Osteoblast (primary cell): ENCODE results near the gene B3GALT5. TPM values are rescaled to one million over a fixed set of nuclear protein-coding genes. Genes with fewer than 3 reads are reported as not detected.

Source experiments
- DNase-seq: peaks from one replicate; pipeline ENCODE4 v3.0.0; 2011; ENCODE audit warnings: low spot score, mixed read lengths; ENCODE audit not compliant: insufficient read length; ENCODE audit errors: missing footprints
- H2AFZ ChIP-seq: 2 replicates; pipeline ENCODE4 v1.6.0; 2011; ENCODE audit warnings: mild to moderate bottlenecking, low read length
- H3K27ac ChIP-seq: 2 replicates; pipeline ENCODE4 v1.5.1; 2011; ENCODE audit warnings: mild to moderate bottlenecking, low read depth, low read length, moderate library complexity
- H3K27me3 ChIP-seq: 2 replicates; pipeline ENCODE4 v1.6.0; 2012; ENCODE audit warnings: mild to moderate bottlenecking, control low read depth, inconsistent platforms, low read length, moderate library complexity; ENCODE audit not compliant: insufficient read depth
- H3K36me3 ChIP-seq: 2 replicates; pipeline ENCODE4 v1.5.1; 2011; ENCODE audit warnings: mild to moderate bottlenecking, low read length, control low read depth, moderate library complexity; ENCODE audit not compliant: insufficient read depth
- H3K4me1 ChIP-seq: 2 replicates; pipeline ENCODE4 v1.5.1; 2011; ENCODE audit warnings: mild to moderate bottlenecking, low read length, control low read depth, moderate library complexity; ENCODE audit not compliant: insufficient read depth
- H3K4me2 ChIP-seq: 2 replicates; pipeline ENCODE4 v1.6.0; 2011; ENCODE audit warnings: mild to moderate bottlenecking, low read length; ENCODE audit not compliant: insufficient read depth
- H3K4me3 ChIP-seq: fragments of 200-600 bp; sonication (generic); 3 replicates; pipeline ENCODE4 v1.5.1; 2012; ENCODE audit warnings: mild to moderate bottlenecking, low read length, inconsistent platforms; ENCODE audit not compliant: insufficient read depth
- H3K79me2 ChIP-seq: 2 replicates; pipeline ENCODE4 v1.6.0; 2012; ENCODE audit warnings: mild to moderate bottlenecking, low read length, control low read depth, inconsistent platforms; ENCODE audit not compliant: insufficient read depth
- H3K9me3 ChIP-seq: 2 replicates; pipeline ENCODE4 v1.5.1; 2011; ENCODE audit warnings: low read depth, low read length, control low read depth
- H4K20me1 ChIP-seq: 2 replicates; pipeline ENCODE4 v1.6.0; 2012; ENCODE audit warnings: mild to moderate bottlenecking, low read length, control low read depth; ENCODE audit not compliant: insufficient read depth
- total RNA-seq: library from RNA; depleted of rRNA; stranded (reverse); fragments of >200 nt; gene quantifications from 2 replicates; pipeline ENCODE4 v1.2.3, GENCODE V29; 2012
- TF ChIP-seq, protein P1 (sequence below): IDR thresholded peaks from 2 replicates; pipeline ENCODE4 v1.5.1; 2011; ENCODE audit warnings: mild to moderate bottlenecking, low read depth, low read length, moderate library complexity; ENCODE audit errors: extremely low read depth

Gene B3GALT5
- total RNA-seq, 1 donor: under 0.01 TPM

DNA sequence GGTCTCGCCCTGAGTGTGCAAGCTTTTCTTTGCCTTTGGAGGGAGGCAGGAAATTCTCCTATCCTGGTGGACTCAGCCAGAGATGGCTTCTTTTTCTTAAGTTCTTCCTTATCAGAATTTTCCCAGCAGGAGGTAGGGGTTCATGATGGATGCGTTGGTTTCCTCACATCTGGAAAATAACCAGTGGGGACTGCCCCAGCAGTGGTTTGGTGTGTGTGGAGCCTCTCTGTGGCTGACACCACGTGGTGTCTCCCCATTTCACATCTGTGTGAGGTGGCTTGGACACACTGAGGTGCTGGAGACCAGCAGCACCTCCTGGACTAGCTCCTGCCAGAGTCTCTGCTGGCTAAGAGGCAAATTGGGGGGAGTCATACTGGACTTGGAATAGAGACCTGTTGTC lies 32.6 kb downstream of the B3GALT5 start:
- H3K4me1 ChIP-seq: peaks cover 6% of the 10 kb centered on the region

DNA sequence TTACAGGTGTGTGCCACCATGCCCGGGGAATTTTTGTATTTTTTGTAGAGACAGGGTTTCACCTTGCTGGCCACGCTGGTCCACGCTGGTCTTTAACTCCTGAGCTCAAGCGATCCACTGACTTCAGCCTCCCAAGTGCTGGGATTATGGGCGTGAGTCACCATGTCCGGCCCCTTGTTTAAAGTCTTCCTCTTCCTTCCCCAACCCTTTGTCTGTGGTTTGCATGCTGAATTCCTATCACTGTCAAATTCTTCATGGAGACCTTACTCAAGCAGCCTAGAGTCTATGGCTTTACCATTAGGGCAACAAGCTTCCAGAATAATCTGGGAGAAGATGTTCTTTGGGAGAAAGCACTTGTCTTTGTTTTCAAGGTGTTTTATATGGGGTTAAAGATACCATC lies 34.7 kb downstream of the B3GALT5 start:
- Histone ChIP-seq H3K27me3 (peaks cover 17% of the 10 kb centered on the region), H3K4me3 (no peak overlapping the region), H3K27ac (no peak overlapping the region), H3K9me3 (no peaks in the 10 kb centered on the region), H4K20me1 (no peaks in the 10 kb centered on the region), H2AFZ (no peak overlapping the region), H3K4me2 (no peak overlapping the region), H3K4me1 (peaks cover 6% of the 10 kb centered on the region), H3K36me3 (no peaks in the 10 kb centered on the region), H3K79me2 (no peaks in the 10 kb centered on the region)
- TF ChIP-seq, protein P1, sequence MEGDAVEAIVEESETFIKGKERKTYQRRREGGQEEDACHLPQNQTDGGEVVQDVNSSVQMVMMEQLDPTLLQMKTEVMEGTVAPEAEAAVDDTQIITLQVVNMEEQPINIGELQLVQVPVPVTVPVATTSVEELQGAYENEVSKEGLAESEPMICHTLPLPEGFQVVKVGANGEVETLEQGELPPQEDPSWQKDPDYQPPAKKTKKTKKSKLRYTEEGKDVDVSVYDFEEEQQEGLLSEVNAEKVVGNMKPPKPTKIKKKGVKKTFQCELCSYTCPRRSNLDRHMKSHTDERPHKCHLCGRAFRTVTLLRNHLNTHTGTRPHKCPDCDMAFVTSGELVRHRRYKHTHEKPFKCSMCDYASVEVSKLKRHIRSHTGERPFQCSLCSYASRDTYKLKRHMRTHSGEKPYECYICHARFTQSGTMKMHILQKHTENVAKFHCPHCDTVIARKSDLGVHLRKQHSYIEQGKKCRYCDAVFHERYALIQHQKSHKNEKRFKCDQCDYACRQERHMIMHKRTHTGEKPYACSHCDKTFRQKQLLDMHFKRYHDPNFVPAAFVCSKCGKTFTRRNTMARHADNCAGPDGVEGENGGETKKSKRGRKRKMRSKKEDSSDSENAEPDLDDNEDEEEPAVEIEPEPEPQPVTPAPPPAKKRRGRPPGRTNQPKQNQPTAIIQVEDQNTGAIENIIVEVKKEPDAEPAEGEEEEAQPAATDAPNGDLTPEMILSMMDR: no peak
- DNase-seq: peak; percentile 57

More for the DNA sequence above, 32.6 kb downstream of the B3GALT5 start:
- no peaks in the 10 kb centered on the region for H4K20me1 ChIP-seq
- H3K27ac ChIP-seq: no peak overlapping the region
- TF ChIP-seq, protein P1: no peak
- H3K27me3 ChIP-seq: peaks cover 24% of the 10 kb centered on the region
- peak; percentile 46 for DNase-seq
- H3K4me2 ChIP-seq: no peak overlapping the region
- H3K36me3 ChIP-seq: no peaks in the 10 kb centered on the region
- no peaks in the 10 kb centered on the region for H3K9me3 ChIP-seq
- no peak overlapping the region for H2AFZ ChIP-seq
- H3K79me2 ChIP-seq: no peaks in the 10 kb centered on the region
- H3K4me3 ChIP-seq: no peak overlapping the region

DNA sequence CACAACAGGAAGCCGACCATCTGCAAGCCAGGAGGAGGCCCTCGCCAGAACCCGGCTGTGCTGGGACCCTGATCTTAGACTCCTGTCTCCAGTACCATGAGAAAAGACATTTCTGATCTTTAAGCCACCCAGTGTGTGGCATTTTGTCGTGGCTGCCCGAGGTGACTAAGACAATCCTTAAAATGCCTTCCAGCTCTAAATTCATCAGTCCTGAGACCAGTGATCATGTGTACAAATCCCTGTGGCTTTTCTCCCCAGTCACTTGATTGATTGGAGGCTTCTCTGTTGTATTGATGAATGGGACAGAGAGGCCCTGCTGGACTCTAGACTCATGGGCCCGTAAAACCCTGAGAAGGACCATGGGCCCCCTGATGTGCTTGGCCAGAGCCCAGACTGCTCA lies 36.1 kb downstream of the B3GALT5 start:
- H3K79me2 ChIP-seq: no peaks in the 10 kb centered on the region
- TF ChIP-seq, protein P1: no peak
- H4K20me1 ChIP-seq: no peaks in the 10 kb centered on the region
- H3K4me2 ChIP-seq: no peak overlapping the region
- peaks cover 10% of the 10 kb centered on the region for H3K27me3 ChIP-seq
- no peak overlapping the region for H3K4me3 ChIP-seq
- H3K36me3 ChIP-seq: no peaks in the 10 kb centered on the region
- H3K4me1 ChIP-seq: peaks cover 6% of the 10 kb centered on the region
- H2AFZ ChIP-seq: peak overlapping the region; percentile 31
- peaks cover 4% of the 10 kb centered on the region for H3K9me3 ChIP-seq
- peak; percentile 51 for DNase-seq
- H3K27ac ChIP-seq: no peak overlapping the region

DNA sequence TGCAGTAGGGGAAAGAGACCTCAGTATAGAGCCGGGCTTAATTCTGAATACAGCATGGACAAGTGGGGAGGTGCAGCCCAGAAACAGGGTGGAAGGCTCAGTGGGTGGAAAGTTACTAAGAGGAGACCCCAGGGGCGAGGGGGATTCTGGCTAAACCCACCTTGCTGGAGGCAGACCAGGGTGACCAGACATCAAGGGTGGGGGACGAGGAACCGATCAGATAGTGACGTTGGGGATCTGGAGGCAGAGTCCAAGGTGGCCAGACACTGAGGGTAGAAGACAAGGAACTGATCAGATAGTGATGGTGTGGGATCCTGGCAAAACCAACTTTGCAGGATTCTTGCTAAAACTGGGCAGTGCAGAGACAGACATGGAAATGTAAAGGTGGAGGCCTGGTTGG lies 36.8 kb downstream of the B3GALT5 start:
- Histone ChIP-seq H3K4me2 (no peak overlapping the region), H3K9me3 (peaks cover 4% of the 10 kb centered on the region), H3K36me3 (no peaks in the 10 kb centered on the region), H3K27me3 (peaks cover 4% of the 10 kb centered on the region), H3K4me1 (peaks cover 6% of the 10 kb centered on the region), H3K79me2 (no peaks in the 10 kb centered on the region), H3K27ac (no peak overlapping the region), H4K20me1 (no peaks in the 10 kb centered on the region), H3K4me3 (no peak overlapping the region), H2AFZ (no peak overlapping the region)
- no peak for DNase-seq
- TF ChIP-seq, protein P1: no peak
